GM12865 (cell line): ENCODE measurements around the gene GALNT18.

Experiments used
- DNase-seq: peaks from one replicate; pipeline ENCODE4 v3.0.0; 2010; ENCODE audit warnings: low read depth
- H3K4me3 ChIP-seq: 2 replicates; pipeline ENCODE4 v1.5.1; 2011; ENCODE audit warnings: mild to moderate bottlenecking, low read depth, low read length, control low read depth
- TF ChIP-seq, protein P1 (sequence below): IDR thresholded peaks from 2 replicates; pipeline ENCODE4 v1.5.1; 2011; ENCODE audit warnings: low read length, control low read depth, low read depth, inconsistent platforms; ENCODE audit not compliant: insufficient read depth; ENCODE audit errors: missing control alignments

GALNT18 gene

DNA sequence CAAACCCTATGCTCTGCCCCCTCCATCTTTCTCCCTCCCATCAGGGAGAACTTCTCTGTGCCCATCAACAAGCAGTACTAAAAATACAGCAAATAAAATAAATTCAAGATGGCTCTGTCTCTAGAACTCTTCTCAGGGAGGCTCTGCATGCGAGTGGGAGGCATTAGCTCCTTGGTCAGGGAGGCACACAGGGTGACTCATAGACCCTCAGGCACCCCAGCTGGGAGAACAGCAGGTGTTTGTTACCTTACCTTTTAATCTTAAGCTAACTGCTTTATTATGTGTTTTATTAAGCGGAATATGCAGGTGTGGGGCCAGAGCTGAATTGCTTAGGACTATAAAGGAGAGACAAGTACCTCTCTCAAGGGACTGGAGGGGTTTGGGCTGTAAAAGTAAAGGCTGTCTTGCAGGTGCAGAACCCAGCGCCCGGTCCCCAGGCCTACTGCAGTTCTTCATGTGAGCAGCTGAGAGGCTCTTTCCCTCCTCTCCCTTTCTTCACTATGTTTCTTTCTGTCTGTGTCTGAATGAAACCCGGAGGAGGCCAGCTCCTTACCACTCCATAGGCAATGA lies 289.6 kb downstream of the GALNT18 start:
- TF ChIP-seq, protein P1, sequence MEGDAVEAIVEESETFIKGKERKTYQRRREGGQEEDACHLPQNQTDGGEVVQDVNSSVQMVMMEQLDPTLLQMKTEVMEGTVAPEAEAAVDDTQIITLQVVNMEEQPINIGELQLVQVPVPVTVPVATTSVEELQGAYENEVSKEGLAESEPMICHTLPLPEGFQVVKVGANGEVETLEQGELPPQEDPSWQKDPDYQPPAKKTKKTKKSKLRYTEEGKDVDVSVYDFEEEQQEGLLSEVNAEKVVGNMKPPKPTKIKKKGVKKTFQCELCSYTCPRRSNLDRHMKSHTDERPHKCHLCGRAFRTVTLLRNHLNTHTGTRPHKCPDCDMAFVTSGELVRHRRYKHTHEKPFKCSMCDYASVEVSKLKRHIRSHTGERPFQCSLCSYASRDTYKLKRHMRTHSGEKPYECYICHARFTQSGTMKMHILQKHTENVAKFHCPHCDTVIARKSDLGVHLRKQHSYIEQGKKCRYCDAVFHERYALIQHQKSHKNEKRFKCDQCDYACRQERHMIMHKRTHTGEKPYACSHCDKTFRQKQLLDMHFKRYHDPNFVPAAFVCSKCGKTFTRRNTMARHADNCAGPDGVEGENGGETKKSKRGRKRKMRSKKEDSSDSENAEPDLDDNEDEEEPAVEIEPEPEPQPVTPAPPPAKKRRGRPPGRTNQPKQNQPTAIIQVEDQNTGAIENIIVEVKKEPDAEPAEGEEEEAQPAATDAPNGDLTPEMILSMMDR = no peak
- H3K4me3 ChIP-seq = no peak overlapping the region
- no peak for DNase-seq

DNA sequence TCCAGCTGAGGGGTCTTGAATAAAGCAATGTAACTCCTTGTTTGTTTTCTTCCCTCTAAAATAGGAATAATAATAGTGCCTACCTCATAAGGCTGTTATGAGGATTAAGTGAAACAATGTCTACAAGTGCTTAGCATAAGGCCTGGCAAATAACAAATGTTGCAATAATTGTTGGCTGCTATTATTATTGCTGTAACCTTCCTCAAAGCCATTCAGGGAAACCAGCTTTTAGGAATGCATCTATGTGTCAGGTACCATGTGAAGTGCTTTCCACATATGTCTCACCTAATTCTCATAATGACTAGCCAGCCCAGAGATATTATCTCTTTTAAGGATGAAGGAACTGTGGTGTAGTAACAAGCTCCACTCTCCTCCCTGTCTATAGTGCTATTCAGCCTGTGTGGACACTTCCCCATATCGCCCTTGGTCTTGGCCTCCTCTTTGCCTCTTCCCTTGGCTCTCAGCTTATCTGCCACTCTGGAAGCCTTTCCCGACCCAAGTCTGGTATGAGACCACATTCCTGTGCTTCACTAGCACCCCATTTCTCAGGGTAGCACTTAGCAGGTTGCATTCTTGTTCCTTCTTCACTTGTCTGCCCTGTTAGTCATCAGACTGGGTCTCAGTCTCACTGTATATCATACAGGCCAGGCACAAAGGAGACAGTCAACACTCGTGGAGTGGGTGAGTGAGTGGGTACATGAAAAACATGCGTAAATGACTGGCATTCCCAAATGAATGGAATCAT lies 292.6 kb downstream of the GALNT18 start:
- no peak overlapping the region for H3K4me3 ChIP-seq

DNA sequence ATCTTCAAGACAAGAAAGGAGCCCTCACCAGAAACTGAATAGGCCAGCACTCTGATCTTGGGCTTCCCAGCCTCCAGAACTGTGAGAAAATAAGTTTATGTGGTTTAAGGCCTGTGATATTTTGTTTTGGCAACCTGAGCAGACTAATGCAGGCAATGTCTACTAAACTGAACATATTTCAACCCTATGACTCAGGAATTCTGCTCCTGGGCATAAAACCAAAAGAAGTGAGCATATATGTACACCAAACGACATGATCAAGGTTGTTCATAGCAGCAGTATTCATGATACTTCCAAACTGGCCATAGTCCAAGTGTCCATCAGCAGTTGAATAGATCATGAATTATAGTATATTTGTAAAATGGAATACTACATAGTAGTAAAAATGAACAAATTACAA lies 297.7 kb downstream of the GALNT18 start:
- no peak for DNase-seq
- TF ChIP-seq, protein P1 = no peak
- no peak overlapping the region for H3K4me3 ChIP-seq

More for the DNA sequence above, 292.6 kb downstream of the GALNT18 start:
- TF ChIP-seq, protein P1 = no peak
- no peak for DNase-seq

DNA sequence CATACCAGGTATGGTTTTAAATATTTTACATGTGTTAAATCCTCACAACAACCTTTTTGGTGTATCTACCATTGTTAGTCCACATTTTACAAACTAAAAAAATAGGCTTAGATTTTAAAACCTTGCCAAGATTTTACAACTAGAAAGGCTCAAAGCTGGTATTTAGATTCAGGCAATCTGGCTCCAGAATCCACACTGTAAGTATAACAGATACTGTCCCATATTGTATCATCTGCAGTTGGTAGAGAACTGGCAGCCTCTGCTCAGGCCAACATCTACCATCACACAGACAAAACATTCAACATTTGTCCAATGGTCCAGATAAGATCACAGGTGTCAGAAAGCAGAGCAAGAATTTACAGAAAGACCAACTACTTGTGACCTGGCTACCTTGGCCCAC lies 299.7 kb downstream of the GALNT18 start:
- H3K4me3 ChIP-seq = no peak overlapping the region
- no peak for DNase-seq
- TF ChIP-seq, protein P1 = no peak

- TF ChIP-seq, protein P1 = no peak
Observed at GRCh38 chr11:11320825-11321224, 301.0 kb downstream of the GALNT18 start.

DNA sequence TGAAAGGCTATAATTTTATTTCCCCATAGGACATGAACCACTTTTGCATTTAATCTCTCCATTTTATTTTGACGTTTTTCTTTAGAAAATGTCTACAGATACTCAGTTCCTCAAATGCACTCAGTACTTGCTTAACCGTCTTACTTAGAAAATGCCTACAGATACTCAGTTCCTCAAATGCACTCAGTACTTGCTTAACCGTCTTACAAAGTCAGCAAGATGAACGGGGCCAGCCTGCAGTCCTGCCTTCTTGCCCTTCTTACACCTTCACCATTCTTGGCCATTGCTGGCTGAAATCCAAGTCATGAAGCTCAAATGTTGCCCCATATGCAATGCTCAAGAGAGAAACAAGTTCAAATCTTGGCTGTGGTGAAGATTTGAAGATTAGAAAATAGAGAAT lies 302.8 kb downstream of the GALNT18 start:
- no peak overlapping the region for H3K4me3 ChIP-seq
- DNase-seq = peak; percentile 9
- TF ChIP-seq, protein P1 = no peak

More at GRCh38 chr11:11320825-11321224, 301.0 kb downstream of the GALNT18 start:
- no peak overlapping the region for H3K4me3 ChIP-seq
- DNase-seq = no peak
